Measurements from ENCODE around the gene CCL23.

DNA sequence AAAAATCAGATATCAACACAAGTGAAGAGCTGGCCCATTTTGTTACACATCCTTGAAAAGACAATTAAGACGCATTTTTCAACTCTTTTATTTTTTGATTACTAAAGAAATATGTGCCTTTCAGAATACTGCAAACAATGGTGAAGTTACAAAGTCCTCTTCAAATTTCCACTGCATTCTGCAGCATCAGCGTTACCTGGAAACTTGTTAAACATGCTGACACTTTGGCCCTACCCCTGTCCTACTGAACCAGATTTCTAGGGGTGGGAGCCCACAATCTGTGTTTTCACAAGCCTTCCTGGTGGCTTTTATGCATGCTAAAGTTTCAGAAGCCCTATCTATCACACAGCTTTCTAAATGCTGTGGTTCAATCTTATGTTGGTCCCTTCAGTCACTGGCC lies 26.7 kb downstream of the CCL23 start:
- TF ChIP-seq, protein P1, sequence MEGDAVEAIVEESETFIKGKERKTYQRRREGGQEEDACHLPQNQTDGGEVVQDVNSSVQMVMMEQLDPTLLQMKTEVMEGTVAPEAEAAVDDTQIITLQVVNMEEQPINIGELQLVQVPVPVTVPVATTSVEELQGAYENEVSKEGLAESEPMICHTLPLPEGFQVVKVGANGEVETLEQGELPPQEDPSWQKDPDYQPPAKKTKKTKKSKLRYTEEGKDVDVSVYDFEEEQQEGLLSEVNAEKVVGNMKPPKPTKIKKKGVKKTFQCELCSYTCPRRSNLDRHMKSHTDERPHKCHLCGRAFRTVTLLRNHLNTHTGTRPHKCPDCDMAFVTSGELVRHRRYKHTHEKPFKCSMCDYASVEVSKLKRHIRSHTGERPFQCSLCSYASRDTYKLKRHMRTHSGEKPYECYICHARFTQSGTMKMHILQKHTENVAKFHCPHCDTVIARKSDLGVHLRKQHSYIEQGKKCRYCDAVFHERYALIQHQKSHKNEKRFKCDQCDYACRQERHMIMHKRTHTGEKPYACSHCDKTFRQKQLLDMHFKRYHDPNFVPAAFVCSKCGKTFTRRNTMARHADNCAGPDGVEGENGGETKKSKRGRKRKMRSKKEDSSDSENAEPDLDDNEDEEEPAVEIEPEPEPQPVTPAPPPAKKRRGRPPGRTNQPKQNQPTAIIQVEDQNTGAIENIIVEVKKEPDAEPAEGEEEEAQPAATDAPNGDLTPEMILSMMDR (IDR thresholded peaks at IDR 0.05), result no peak
- no peak for TF ChIP-seq POLR2AphosphoS5 (IDR thresholded peaks at IDR 0.05)
